NOMO-1 treated with DMSO at 0.1 percent for 48 hours (cell line): ENCODE measurements around the gene SHOC2.

Source experiments
- DNase-seq: peaks from one replicate; lab custom pipeline; 2025; ENCODE audit not compliant: unreplicated experiment; lab: John Stamatoyannopoulos, UW

The SHOC2 gene

DNA sequence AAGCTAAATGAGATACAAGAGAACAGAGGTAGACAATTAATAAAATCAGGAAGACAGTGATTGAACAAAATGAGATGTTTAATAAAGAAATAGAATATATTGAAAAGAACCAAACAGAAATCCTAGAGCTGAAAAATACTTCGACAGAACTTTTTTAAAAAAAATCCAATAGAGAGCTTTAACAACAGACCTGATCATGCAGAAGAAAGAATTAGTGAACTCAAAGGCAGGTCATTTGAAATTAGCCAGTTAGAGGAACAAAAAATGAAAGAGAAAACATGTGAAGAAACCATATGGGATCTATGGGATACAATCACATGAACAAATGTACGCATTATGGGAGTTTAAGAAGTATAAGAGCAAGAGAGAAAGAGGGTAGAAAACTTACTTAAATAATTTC is 120.1 kb downstream of the SHOC2 start:
- DNase-seq: no peak

DNA sequence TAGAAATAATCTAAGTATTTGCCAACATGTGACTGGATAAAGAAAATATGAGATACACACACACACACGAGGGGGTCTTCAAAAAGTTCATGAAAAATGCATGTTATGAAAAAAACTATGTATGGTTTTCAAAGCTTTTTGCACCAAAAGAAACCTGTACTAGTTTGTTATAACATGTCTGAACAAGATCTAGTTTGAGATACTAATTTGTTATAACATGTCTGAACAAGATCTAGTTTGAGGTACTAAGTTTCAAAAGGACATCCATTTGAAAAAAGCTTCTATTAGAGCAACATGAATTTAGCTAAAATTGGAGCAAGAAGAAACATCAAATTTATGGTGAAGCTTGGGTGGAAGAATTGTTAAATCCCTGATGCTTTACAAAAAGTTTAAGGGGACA is 137.6 kb downstream of the SHOC2 start:
- DNase-seq: no peak
